Measurements from ENCODE around the gene B4GALT6.

DNA sequence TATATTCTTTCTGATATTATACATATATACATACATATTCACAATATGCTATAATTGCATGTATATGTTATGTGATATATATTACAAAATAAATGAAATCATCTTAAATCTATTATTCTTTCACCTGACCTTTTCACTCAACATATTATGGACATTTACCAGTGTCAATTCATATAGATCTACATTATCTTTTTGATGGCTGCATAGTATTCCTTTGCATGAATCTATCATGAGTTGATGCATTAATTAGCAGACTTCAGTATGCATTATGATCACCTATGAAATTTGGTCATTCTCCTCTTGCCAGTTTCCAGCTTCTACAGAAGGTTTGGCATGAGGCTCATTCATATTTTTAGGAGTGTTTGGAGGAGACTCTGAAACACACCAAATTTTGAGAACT is 23.4 kb upstream of the B4GALT6 start:
- TF ChIP-seq POLR2A (IDR thresholded peaks at IDR 0.05): no peak
- TF ChIP-seq, protein P1, sequence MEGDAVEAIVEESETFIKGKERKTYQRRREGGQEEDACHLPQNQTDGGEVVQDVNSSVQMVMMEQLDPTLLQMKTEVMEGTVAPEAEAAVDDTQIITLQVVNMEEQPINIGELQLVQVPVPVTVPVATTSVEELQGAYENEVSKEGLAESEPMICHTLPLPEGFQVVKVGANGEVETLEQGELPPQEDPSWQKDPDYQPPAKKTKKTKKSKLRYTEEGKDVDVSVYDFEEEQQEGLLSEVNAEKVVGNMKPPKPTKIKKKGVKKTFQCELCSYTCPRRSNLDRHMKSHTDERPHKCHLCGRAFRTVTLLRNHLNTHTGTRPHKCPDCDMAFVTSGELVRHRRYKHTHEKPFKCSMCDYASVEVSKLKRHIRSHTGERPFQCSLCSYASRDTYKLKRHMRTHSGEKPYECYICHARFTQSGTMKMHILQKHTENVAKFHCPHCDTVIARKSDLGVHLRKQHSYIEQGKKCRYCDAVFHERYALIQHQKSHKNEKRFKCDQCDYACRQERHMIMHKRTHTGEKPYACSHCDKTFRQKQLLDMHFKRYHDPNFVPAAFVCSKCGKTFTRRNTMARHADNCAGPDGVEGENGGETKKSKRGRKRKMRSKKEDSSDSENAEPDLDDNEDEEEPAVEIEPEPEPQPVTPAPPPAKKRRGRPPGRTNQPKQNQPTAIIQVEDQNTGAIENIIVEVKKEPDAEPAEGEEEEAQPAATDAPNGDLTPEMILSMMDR (IDR thresholded peaks at IDR 0.05): no peak

Data from body of pancreas (tissue), 4 donors.